Endothelial cell of umbilical vein (primary cell): ENCODE data around the gene YWHAE. TPM values are rescaled to one million over a fixed set of nuclear protein-coding genes. Genes with fewer than 3 reads are reported as not detected.

Experiments
- BruUV-seq: library from RNA; stranded (reverse); fragments of 400-500 nt; replicated peaks from 2 replicates; lab custom pipeline; 2021; lab: Mats Ljungman, UMichigan
- CTCF ChIA-PET: fragments of 300-600, 350-600 bp; sonication (Branson Sonifier 250); formaldehyde crosslinking; loops from one replicate; lab custom pipeline; 2021; ENCODE audit warnings: antibody characterized with exemption, inconsistent platforms; lab: Charles Lee
- POLR2A ChIA-PET: fragments of 300-600, 350-600 bp; sonication (Branson Sonifier 250); formaldehyde crosslinking; loops from one replicate; lab custom pipeline; 2021; ENCODE audit warnings: antibody characterized with exemption, inconsistent platforms; lab: Charles Lee
- DNase-seq: peaks from one replicate; pipeline ENCODE4 v3.0.0-alpha.2; 2011; ENCODE audit warnings: low read depth, low spot score
- FAIRE-seq: peaks from 2 replicates; lab custom pipeline; 2011; peaks lifted over from hg19 to GRCh38; lab: Jason Lieb, UNC
- H2AFZ ChIP-seq: 2 replicates; pipeline ENCODE4 v1.6.0; 2012; ENCODE audit warnings: low read depth, low read length, control low read depth, inconsistent platforms
- H3K27ac ChIP-seq: 2 replicates; pipeline ENCODE4 v1.5.1; 2011; ENCODE audit warnings: low read depth, mild to moderate bottlenecking, control low read depth, low read length, moderate library complexity; ENCODE audit not compliant: insufficient read depth
- H3K27me3 ChIP-seq, 2 experiments: 2 replicates each; pipeline versions ENCODE4 v1.6.0 to v1.6.1; 2011; ENCODE audit warnings: low read length in 2 of 2, mixed read lengths in 1 of 2; ENCODE audit not compliant: control insufficient read depth in 2 of 2, insufficient read depth in 2 of 2
- H3K36me3 ChIP-seq, 2 experiments: 2 replicates in 1 of 2; 3 replicates in 1 of 2; pipeline ENCODE4 v1.5.1; 2011; ENCODE audit warnings: low read length in 2 of 2, mild to moderate bottlenecking in 1 of 2, moderate library complexity in 1 of 2; ENCODE audit not compliant: control insufficient read depth in 2 of 2, insufficient read depth in 2 of 2; ENCODE audit errors: extremely low read depth in 1 of 2
- H3K4me1 ChIP-seq: 3 replicates; pipeline ENCODE4 v1.5.1; 2011; ENCODE audit warnings: mild to moderate bottlenecking, low read length; ENCODE audit not compliant: control insufficient read depth, insufficient read depth; ENCODE audit errors: extremely low read depth
- H3K4me2 ChIP-seq: 2 replicates; pipeline ENCODE4 v1.6.1; 2011; ENCODE audit warnings: low read length, control low read depth, mixed read lengths; ENCODE audit not compliant: insufficient read depth
- H3K4me3 ChIP-seq, 3 experiments: fragments of 200-600 bp in 1 of 3; sonication (generic), shearing (Covaris generic) in 1 of 3; replicated peaks in 1 of 3; 2 replicates each; pipeline ENCODE4 v1.5.1; 2011 to 2016; ENCODE audit warnings: control low read depth in 3 of 3, low read length in 3 of 3, mild to moderate bottlenecking in 2 of 3, inconsistent platforms in 1 of 3, low read depth in 1 of 3, moderate library complexity in 1 of 3; ENCODE audit not compliant: insufficient read depth in 1 of 3
- H3K79me2 ChIP-seq: 2 replicates; pipeline ENCODE4 v1.6.0; 2012; ENCODE audit warnings: low read length, inconsistent platforms; ENCODE audit not compliant: control insufficient read depth, insufficient read depth
- H3K9ac ChIP-seq: replicated peaks from 2 replicates; pipeline ENCODE3; 2011; ENCODE audit warnings: low read length, control low read depth; ENCODE audit not compliant: insufficient read depth; ENCODE audit errors: extremely low read depth
- H3K9me1 ChIP-seq: replicated peaks from 3 replicates; pipeline ENCODE4 v1.6.0; 2011; ENCODE audit warnings: mild to moderate bottlenecking, low read length; ENCODE audit not compliant: control insufficient read depth, insufficient read depth; ENCODE audit errors: extremely low read depth
- H3K9me3 ChIP-seq: replicated peaks from 2 replicates; pipeline ENCODE4 v1.5.1; 2012; ENCODE audit warnings: low read length, inconsistent platforms; ENCODE audit not compliant: control insufficient read depth, insufficient read depth
- H4K20me1 ChIP-seq: replicated peaks from 2 replicates; pipeline ENCODE3; 2011; ENCODE audit warnings: mild to moderate bottlenecking, low read length; ENCODE audit not compliant: control insufficient read depth, insufficient read depth; ENCODE audit errors: extremely low read depth
- EZH2 ChIP-seq: IDR thresholded peaks from 2 replicates; pipeline ENCODE4 v1.6.1; 2012; ENCODE audit warnings: borderline replicate concordance, low read depth, mild to moderate bottlenecking, moderate library complexity, low read length, inconsistent platforms; ENCODE audit not compliant: severe bottlenecking
- FOS ChIP-seq: IDR thresholded peaks from 2 replicates; pipeline ENCODE4 v1.6.1; 2011; ENCODE audit warnings: mild to moderate bottlenecking, low read length, moderate library complexity, borderline replicate concordance; ENCODE audit not compliant: insufficient read depth
- GATA2 ChIP-seq: IDR thresholded peaks from 2 replicates; pipeline ENCODE4 v1.7.0; 2011; ENCODE audit warnings: low read depth, mild to moderate bottlenecking, moderate library complexity, mixed read lengths, low read length; ENCODE audit not compliant: insufficient read length, insufficient read depth
- JUN ChIP-seq: IDR thresholded peaks from 2 replicates; pipeline ENCODE4 v1.6.1; 2011; ENCODE audit warnings: borderline replicate concordance, low read depth; ENCODE audit not compliant: insufficient read length, insufficient read depth
- MYC ChIP-seq: IDR thresholded peaks from one replicate; pipeline ENCODE4 v1.6.1; 2011; ENCODE audit warnings: mild to moderate bottlenecking, low read depth, low read length
- POLR2A ChIP-seq: IDR thresholded peaks from 2 replicates; pipeline ENCODE4 v1.6.1; 2012; ENCODE audit warnings: low read depth, mild to moderate bottlenecking, control low read depth, low read length
- POLR2AphosphoS5 ChIP-seq: IDR thresholded peaks from 2 replicates; pipeline ENCODE4 v1.6.1; 2012; ENCODE audit warnings: low read depth, mild to moderate bottlenecking, control low read depth, low read length, moderate library complexity; ENCODE audit not compliant: insufficient read depth
- dilution Hi-C: fragments of 300-500 bp; cut with MboI; formaldehyde crosslinking; loops from one replicate; pipeline ENCODE4 v1.15.0; 2019; ENCODE audit warnings: low sequenced_read_pairs; ENCODE audit not compliant: extremely low pct_ligation_motif_present
- intact Hi-C: fragments of 100-400 bp; cut with micrococcal nuclease; formaldehyde crosslinking; loops from one replicate; pipeline ENCODE4 v1.10.0; 2022
- polyA plus RNA-seq, 4 experiments: library from polyadenylated mRNA; depleted of rRNA in 3 of 4; stranded (reverse) in 3 of 4; unstranded in 1 of 4; fragments of >200 nt; gene quantifications; 2 replicates each; pipeline versions ENCODE4 v1.2.1 to v1.2.3, GENCODE V29; 2011 to 2012; ENCODE audit warnings: missing spikeins in 1 of 4
- total RNA-seq: library from RNA; stranded (reverse); gene quantifications from 2 replicates; pipeline ENCODE4 v1.2.3, GENCODE V29; 2021
- TF ChIP-seq, protein P1 (sequence below): IDR thresholded peaks from 2 replicates; pipeline ENCODE4 v1.6.1; 2011; ENCODE audit not compliant: insufficient read depth, insufficient read length
- TF ChIP-seq, protein P2 (sequence below), 2 donors: IDR thresholded peaks; 1 replicate in 1 of 2; 2 replicates in 1 of 2; pipeline ENCODE4 v1.5.1; 2011; ENCODE audit warnings: low read length in 2 of 2, mild to moderate bottlenecking in 2 of 2, moderate library complexity in 2 of 2, control low read depth in 1 of 2, inconsistent platforms in 1 of 2, low read depth in 1 of 2; ENCODE audit not compliant: insufficient read depth in 1 of 2; ENCODE audit errors: extremely low read depth in 1 of 2

YWHAE gene
- total and polyA plus RNA-seq, 2 donors (not counting 3 experiments of a cell fraction or from before 2014, with no cell fraction given): 396 to 819 TPM

DNA sequence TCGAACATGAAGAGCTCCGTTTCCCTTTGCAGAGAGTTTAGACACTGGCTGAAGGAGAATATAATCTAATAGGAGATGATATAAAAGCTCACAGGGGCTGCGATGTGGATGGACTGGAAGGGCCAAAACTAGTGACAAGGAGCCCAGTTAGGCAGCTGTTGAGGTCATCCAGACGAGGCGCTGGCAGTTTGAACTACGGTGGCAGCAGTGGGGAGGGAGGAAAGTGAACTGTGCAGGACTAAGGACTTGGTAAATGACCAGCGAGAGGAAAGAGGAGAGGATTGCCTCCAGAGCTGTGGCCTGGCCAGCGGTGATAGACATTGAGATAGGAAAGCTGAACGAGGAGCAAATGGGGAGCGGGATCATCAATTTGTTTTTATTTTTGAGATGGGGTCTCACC, 14.6 kb upstream of the YWHAE start:
- no peaks in the 10 kb centered on the region for H3K27me3 ChIP-seq
- H3K36me3 ChIP-seq: peaks cover 0 to 4% of the 10 kb centered on the region in 2 experiments
- no peak overlapping the region for H2AFZ ChIP-seq
- POLR2A ChIA-PET: no interaction called here
- TF ChIP-seq, protein P1, sequence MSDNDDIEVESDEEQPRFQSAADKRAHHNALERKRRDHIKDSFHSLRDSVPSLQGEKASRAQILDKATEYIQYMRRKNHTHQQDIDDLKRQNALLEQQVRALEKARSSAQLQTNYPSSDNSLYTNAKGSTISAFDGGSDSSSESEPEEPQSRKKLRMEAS: no peak
- no peak for TF ChIP-seq POLR2AphosphoS5
- no peak for TF ChIP-seq MYC
- no peak for TF ChIP-seq EZH2
- TF ChIP-seq JUN: no peak
- TF ChIP-seq FOS: no peak
- TF ChIP-seq POLR2A: no peak
- TF ChIP-seq, protein P2, sequence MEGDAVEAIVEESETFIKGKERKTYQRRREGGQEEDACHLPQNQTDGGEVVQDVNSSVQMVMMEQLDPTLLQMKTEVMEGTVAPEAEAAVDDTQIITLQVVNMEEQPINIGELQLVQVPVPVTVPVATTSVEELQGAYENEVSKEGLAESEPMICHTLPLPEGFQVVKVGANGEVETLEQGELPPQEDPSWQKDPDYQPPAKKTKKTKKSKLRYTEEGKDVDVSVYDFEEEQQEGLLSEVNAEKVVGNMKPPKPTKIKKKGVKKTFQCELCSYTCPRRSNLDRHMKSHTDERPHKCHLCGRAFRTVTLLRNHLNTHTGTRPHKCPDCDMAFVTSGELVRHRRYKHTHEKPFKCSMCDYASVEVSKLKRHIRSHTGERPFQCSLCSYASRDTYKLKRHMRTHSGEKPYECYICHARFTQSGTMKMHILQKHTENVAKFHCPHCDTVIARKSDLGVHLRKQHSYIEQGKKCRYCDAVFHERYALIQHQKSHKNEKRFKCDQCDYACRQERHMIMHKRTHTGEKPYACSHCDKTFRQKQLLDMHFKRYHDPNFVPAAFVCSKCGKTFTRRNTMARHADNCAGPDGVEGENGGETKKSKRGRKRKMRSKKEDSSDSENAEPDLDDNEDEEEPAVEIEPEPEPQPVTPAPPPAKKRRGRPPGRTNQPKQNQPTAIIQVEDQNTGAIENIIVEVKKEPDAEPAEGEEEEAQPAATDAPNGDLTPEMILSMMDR (IDR thresholded peaks at IDR 0.05; ENCODE audit: extremely low read depth in 1 of 2, insufficient read depth in 1 of 2, low read depth in 1 of 2, low read length in 2 of 2): no peak
- TF ChIP-seq GATA2: no peak
- H3K4me1 ChIP-seq: peaks cover 12% of the 10 kb centered on the region
- H3K4me3 ChIP-seq: no peak overlapping the region
- H3K4me2 ChIP-seq: no peak overlapping the region
- H3K79me2 ChIP-seq: no peaks in the 10 kb centered on the region
- no TSS peak for BruUV-seq
- H3K9me3 ChIP-seq: no peaks in the 10 kb centered on the region
- no peak for FAIRE-seq
- CTCF ChIA-PET: interaction anchor here (1.3 to 3.4 kb wide), 3 partner anchors 9 to 49 kb away, joined by 3 to 28 read pairs (median 4); no protein-coding TSS in a partner anchor
- H3K9ac ChIP-seq: no peak overlapping the region
- H3K27ac ChIP-seq: no peak overlapping the region
- no peaks in the 10 kb centered on the region for H4K20me1 ChIP-seq
- intact Hi-C loops: no loop called here
- no peak for DNase-seq
- dilution Hi-C loops: no loop called here
- H3K9me1 ChIP-seq: no peaks in the 10 kb centered on the region
